Amniotic stem cell (primary cell): ENCODE data around the gene KIF1B.
A peak's percentile ranks its signal among the peaks of the same experiment; 100 is the strongest.

ENCODE experiments used
- DNase-seq: peaks from one replicate; lab custom pipeline; 2025; lab: John Stamatoyannopoulos, UW

Gene KIF1B, protein sequence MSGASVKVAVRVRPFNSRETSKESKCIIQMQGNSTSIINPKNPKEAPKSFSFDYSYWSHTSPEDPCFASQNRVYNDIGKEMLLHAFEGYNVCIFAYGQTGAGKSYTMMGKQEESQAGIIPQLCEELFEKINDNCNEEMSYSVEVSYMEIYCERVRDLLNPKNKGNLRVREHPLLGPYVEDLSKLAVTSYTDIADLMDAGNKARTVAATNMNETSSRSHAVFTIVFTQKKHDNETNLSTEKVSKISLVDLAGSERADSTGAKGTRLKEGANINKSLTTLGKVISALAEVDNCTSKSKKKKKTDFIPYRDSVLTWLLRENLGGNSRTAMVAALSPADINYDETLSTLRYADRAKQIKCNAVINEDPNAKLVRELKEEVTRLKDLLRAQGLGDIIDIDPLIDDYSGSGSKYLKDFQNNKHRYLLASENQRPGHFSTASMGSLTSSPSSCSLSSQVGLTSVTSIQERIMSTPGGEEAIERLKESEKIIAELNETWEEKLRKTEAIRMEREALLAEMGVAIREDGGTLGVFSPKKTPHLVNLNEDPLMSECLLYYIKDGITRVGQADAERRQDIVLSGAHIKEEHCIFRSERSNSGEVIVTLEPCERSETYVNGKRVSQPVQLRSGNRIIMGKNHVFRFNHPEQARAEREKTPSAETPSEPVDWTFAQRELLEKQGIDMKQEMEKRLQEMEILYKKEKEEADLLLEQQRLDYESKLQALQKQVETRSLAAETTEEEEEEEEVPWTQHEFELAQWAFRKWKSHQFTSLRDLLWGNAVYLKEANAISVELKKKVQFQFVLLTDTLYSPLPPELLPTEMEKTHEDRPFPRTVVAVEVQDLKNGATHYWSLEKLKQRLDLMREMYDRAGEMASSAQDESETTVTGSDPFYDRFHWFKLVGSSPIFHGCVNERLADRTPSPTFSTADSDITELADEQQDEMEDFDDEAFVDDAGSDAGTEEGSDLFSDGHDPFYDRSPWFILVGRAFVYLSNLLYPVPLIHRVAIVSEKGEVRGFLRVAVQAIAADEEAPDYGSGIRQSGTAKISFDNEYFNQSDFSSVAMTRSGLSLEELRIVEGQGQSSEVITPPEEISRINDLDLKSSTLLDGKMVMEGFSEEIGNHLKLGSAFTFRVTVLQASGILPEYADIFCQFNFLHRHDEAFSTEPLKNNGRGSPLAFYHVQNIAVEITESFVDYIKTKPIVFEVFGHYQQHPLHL (N-terminal part only)

DNA sequence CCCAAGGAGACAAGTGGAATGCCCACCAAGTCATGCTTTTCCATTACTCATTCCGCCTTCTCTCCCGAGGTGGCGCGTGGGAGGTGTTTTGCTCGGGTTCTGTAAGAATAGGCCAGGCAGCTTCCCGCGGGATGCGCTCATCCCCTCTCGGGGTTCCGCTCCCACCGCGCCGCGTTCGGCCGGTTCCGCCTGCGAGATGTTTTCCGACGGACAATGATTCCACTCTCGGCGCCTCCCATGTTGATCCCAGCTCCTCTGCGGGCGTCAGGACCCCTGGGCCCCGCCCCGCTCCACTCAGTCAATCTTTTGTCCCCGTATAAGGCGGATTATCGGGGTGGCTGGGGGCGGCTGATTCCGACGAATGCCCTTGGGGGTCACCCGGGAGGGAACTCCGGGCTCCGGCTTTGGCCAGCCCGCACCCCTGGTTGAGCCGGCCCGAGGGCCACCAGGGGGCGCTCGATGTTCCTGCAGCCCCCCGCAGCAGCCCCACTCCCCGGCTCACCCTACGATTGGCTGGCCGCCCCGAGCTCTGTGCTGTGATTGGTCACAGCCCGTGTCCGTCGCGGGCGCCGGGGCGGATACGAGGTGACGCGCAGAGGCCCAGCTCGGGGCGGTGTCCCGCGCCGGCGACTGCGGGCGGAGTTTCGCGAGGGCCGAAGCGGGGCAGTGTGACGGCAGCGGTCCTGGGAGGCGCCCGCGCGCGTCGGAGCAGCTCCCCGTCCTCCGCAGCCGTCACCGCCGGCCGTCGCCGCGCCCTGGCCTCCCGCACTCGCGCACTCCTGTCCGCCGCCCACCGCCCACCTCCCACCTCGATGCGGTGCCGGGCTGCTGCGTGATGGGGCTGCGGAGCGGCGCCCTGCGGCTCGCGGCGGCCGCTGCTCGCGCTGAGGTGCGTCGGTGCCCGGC, at the start of gene KIF1B:
Gene KIF1B, plus strand, starts transcription at position 666 of the 906 bp plus-strand sequence. CDS start 21,759 bp downstream, outside the sequence.
- peak; percentile 94 for DNase-seq

DNA sequence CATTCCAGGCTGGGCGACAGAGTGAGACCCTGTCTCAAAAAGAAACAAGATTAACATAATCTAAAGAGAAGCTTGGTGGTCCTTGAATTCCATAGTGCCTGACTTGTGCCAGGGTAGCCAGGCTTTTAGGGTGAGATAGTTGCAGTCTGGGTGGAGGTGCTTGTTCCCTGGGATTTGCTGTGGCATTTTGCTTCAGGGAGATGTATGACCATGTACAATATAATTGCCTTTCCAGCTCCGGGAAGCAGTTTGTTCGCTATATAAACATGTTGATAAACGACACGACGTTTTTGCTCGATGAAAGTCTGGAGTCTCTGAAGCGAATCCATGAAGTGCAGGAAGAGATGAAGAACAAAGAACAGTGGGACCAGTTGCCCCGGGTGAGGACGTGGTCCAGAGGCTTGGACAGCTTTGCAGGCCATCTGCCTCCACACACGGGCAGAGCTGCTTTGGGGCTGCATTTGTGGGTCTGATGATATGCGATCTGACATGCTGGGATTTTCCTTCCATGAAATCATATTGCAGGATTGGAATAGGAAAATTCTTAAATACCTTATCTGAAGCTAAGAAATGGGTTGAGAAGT, 49.4 kb upstream of the KIF1B start:
- DNase-seq, result no peak

DNA sequence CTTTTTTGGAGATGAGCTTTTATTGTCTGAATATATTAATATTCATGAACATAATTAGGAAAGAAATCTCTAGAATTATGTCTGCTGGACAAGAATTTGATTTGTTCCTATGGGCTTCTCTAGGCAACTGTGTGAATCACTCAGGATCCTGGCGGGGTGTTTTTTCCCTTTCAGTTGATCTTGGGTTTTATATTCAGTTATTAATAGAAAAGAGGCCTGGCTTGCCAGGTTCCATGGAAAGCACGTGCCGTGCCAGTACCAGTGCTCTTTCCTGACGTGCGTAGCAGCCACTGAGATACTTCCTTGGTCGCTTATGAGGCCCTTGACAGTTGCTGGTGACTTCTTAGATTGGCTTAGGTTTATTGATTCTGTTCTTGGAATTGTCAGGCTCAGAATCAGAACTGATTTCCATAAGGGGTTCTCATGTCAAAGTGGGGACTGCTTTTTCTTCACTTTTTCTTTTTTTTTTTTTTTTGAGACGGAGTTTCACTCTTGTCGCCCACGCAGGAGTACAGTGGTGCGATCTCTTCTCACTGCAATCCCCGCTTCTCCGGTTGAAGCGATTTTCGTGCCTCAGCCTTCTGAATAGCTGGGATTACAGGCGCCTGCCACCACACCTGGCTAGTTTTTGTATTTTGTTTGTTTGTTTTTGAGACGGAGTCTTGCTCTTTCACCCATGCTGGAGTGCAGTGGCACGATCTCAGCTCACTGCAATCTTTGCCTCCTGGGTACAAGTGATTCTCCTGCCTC, 48.7 kb upstream of the KIF1B start:
- DNase-seq, result no peak

DNA sequence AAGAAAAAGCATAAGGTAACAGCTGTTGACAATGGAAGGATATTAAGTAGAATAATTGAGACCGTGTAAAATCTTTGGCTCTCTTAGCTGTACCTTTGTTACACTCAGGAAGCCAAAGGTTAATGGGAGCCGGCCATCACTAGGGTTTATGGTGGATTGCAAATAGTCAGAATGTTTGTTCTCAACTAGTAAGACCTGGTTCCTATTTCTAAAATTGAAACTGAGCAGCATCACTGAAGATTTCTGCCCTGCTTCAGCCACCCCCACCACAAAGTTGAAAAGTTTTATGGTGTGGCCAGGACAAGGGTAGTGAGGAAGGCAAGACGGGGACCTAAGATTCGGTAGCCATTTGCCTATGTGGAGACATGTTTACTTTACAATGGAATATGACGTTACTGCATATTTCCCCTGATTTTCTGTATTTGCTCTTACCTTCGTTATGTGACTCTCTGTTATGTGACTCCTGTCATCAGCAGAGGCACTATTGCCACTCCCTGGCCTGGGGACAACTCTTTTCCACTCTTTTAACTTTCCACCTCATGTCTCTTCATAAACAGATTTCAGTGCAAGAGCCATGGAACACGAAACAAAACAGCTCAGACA, 41.4 kb upstream of the KIF1B start:
- no peak for DNase-seq

GRCh38 chr1:10170239-10170574, 40.2 kb upstream of the KIF1B start:
- no peak for DNase-seq

- DNase-seq, result no peak
These were observed 39.1 kb upstream of the KIF1B start for GRCh38 chr1:10171105-10171767.

GRCh38 chr1:10171995-10172669, 38.2 kb upstream of the KIF1B start:
- DNase-seq, result no peak

DNA sequence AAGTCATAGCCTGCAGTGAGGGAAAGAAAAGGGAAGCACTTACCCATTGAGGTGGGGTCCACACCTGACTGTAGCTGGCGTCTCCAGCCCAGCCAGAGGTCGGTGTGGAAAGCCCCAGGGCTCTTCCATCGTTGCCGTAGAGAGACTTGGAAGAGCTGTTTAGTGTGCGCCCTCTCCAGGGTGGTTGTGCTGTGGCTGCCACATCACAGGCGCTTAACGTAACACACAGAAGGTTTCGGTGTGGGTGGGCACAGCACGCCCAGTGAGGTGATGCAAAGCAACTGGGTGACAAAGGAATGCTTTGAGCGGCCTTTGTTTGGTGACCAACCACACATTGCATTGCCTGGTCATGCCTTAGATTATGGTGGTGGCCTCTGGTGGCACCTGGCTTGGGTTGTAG, 36.8 kb upstream of the KIF1B start:
- DNase-seq, result no peak

DNA sequence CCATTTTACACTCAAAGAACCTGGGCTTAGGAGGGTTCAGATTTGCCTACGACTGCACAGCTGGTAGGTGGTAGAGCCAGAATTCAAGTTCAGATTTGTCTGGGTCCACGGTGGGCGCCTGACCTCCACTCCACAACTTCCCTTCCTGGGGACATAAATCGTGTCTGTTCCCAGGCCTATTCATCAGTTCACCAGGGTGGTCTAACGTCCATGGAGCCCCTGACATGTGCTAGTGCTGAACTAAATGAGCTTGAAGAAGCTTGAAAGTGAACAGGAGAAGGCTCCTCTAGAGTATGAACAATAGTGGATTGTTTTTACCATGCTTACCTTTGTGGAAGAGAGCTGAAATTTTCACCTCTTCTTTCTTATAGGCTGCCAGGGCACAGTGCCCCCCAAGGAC, 32.5 kb upstream of the KIF1B start:
- no peak for DNase-seq

- DNase-seq, result no peak
These were observed 31.6 kb upstream of the KIF1B start for GRCh38 chr1:10178597-10179405.

DNA sequence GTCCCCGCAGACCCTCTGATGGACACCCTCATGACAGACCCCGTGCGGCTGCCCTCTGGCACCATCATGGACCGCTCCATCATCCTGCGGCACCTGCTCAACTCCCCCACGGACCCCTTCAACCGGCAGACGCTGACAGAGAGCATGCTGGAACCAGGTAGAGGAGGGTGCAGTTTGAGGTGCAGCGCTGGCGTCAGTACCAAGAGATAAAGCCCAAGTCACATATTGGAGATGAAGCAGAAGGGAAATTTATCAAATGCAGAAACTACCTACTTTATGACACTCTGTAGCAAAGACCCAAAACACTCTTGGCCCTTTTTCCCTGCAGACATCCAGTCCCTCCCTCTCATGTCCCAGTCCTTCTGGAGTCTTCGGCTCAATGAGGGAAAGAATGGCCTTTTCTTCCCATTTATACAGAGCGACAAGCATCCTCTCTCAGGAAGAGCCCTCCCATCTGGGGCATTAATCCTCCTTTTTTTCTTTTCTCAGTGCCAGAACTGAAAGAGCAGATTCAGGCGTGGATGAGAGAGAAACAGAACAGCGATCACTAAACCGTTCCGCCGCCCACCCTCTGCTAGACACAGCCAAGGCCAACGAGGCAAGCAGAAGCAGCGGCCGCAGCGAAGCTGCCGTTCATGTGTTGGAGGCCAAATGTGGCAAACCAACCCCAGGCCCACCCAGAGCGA, 30.8 kb upstream of the KIF1B start:
- no peak for DNase-seq

GRCh38 chr1:10181154-10181553, 29.2 kb upstream of the KIF1B start:
- DNase-seq, result no peak

DNA sequence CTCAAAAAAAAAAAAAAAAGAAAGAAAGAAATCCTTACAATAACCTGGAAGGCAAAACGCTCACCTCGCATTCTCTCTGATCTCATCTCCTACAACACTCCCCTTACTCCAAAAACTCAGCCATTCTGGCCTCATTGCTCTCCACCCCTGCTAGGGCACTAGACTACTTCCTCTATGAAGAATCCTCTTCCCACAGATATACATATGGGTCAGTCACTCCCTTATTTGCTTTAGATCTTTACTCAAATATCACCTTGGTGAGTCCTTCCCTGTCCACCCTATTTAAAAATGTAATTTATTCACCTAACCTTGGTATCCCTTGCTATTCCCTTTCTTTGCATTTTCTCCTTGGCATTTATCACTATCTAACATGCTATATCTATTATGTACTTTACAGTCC, 24.6 kb upstream of the KIF1B start:
- DNase-seq, result no peak

DNA sequence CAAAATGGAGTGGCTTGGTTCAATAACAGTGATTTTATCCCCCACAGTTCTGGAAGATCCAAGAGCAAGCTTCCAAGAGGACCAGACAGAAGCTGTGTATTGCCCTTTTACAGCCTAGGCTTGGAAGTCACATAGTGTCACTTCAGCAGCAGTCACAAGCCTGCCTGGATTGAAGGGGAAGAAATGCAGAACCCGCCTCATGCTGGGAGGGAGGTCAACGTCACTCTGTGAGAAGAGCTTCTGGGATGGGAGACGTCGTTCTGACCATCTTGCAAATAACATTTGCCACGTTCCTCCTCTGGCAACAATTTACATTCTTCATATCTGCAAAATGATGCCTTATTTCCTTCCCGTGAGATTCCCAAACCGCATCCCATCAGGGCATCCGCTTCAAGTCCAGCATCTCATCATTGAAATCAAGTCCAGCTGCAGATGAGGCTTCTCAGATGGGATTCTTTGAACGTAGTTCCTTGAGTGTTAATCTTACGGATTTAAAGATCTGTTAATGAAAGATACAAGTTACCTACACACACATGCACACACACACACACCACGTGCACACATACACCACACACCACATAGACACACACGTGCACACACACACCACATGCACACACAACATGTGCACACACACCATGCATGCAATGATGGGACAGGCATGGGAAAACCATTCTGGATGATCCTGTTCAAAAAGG, 23.9 kb upstream of the KIF1B start:
- DNase-seq, result no peak

GRCh38 chr1:10187026-10187334, 23.4 kb upstream of the KIF1B start:
- DNase-seq, result no peak

GRCh38 chr1:10188133-10188650, 22.2 kb upstream of the KIF1B start:
- no peak for DNase-seq

- no peak for DNase-seq
These were observed 20.7 kb upstream of the KIF1B start for GRCh38 chr1:10189659-10190058.
